Measurements from ENCODE around the gene PPIA. TPM values are rescaled to one million over a fixed set of nuclear protein-coding genes. Genes with fewer than 3 reads are reported as not detected.
"Not testable (repeated sequence)": the region's sequence is repeated elsewhere in the genome, so short reads cannot be mapped to it uniquely, and the experiment has no call there.

The PPIA gene
- total and polyA plus RNA-seq, 4 donors = 729 to 2,385 (median 1,269) TPM

DNA sequence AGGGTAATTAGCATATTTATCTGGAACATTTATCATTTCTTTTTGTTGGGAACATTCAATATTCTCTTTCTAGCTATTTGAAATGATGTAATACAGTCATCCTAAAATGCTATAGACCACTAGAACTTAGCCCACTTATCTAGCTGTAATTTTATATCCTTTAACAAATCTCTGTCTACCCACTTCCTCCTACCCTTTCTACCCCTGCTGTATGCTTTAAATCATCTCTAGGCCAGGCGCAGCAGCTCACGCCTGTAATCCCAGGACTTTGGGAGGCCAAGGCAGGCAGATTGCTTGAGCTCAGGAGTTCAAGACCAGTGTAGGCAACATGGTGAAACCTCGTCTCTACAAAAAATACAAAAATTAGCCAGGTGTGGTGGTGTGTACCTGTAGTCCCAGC is 22.0 kb upstream of the PPIA start:
- H3K4me3 ChIP-seq (ENCODE audit: low read length in 2 of 2); H3K9me3 ChIP-seq (ENCODE audit: control insufficient read depth, low read length); H3K36me3 ChIP-seq (ENCODE audit: control insufficient read depth in 1 of 2, insufficient read depth in 2 of 2, low read length in 1 of 2); DNase-seq; H3K27me3 ChIP-seq (ENCODE audit: control insufficient read depth in 1 of 2, insufficient read depth in 2 of 2, low read length in 1 of 2); H3K27ac ChIP-seq (ENCODE audit: low read depth in 1 of 2, low read length in 2 of 2); intact Hi-C loops (cut with DNase I); H3K4me1 ChIP-seq (ENCODE audit: control insufficient read depth in 1 of 2, insufficient read depth in 2 of 2, low read length in 2 of 2); ATAC-seq (ENCODE audit: low FRiP score): not testable (repeated sequence)
- 66 to 69% methylated on average over 3 of the region's 3 CpGs for WGBS, 2 donors

DNA sequence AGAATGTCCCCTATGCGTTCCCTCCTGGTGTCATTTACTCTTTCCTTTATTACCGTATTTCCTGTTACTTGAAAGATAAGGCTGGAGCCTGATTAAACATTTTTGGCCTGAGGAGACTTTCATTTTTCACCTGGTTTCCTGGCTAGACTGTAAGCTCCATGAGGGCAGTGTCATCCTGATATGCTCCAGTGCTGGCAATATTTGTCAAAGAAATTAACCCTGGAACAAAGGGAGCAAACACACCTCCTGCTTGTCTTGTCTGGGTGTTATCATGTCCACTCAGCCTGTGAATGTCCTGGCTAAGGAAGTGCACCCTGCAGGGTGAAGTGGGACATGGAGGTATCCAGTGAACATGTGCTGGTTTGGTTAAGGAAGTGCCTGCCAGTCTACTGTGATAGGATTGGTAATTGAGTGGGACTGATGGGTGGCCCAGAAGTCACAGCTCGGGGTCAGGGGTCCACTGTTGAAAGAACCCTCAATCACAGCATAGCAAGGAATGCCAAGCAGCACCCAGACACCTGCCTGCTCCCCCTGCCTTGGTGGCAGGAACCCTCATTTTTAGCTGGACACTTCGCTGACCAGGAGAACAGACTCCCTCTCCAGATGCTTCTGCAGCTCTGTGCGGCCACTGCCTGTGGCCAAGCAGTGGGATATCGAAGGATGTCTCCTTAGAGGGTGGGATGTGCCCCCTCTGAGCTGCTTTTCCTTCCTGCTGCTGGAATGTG is 20.9 kb upstream of the PPIA start:
- Histone ChIP-seq H3K36me3 (ENCODE audit: control insufficient read depth in 1 of 2, insufficient read depth in 2 of 2, low read length in 1 of 2) (no peaks in the 10 kb centered on the region), H3K9me3 (ENCODE audit: control insufficient read depth, low read length) (no peaks in the 10 kb centered on the region), H3K27ac (ENCODE audit: low read depth in 1 of 2, low read length in 2 of 2) (no peak overlapping the region), H3K4me1 (ENCODE audit: control insufficient read depth in 1 of 2, insufficient read depth in 2 of 2, low read length in 2 of 2) (no peaks in the 10 kb centered on the region), H3K27me3 (ENCODE audit: control insufficient read depth in 1 of 2, insufficient read depth in 2 of 2, low read length in 1 of 2) (no peaks in the 10 kb centered on the region), H3K4me3 (ENCODE audit: low read length in 2 of 2) (no peak overlapping the region)
- intact Hi-C loops (cut with DNase I) = no loop called here
- no peak for DNase-seq
- ATAC-seq (ENCODE audit: low FRiP score) = no peak
- 82 to 84% methylated on average over 6 of the region's 6 CpGs for WGBS, 2 donors

DNA sequence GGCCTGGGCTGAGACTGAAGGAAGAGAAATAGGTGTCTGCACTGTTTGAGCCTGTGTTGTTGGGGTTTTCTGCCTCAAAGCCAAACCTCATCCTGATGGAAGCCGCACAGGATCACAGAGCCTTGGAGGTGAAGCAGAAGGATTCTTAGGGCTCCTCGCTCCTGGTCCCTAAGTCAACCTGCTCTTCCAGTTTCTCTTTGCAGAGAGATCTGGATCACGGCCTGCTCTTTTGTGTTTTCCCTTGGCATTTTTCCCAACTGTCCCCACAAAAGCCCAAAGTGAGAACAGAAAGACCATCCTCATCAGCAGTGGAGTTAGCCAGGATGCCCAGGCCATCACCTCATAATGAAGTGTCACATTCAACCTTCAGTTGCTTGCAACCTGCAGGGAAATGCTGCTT is 20.3 kb upstream of the PPIA start:
- no peaks in the 10 kb centered on the region for H3K27me3 ChIP-seq (ENCODE audit: control insufficient read depth in 1 of 2, insufficient read depth in 2 of 2, low read length in 1 of 2)
- no peak overlapping the region for H3K27ac ChIP-seq (ENCODE audit: low read depth in 1 of 2, low read length in 2 of 2)
- H3K9me3 ChIP-seq (ENCODE audit: control insufficient read depth, low read length) = no peaks in the 10 kb centered on the region
- no peaks in the 10 kb centered on the region for H3K4me1 ChIP-seq (ENCODE audit: control insufficient read depth in 1 of 2, insufficient read depth in 2 of 2, low read length in 2 of 2)
- intact Hi-C loops (cut with DNase I) = no loop called here
- 78 to 80% methylated on average over 3 of the region's 3 CpGs for WGBS, 2 donors
- H3K4me3 ChIP-seq (ENCODE audit: low read length in 2 of 2) = no peak overlapping the region
- ATAC-seq (ENCODE audit: low FRiP score) (no peak), DNase-seq (no peak)
- H3K36me3 ChIP-seq (ENCODE audit: control insufficient read depth in 1 of 2, insufficient read depth in 2 of 2, low read length in 1 of 2) = no peaks in the 10 kb centered on the region

DNA sequence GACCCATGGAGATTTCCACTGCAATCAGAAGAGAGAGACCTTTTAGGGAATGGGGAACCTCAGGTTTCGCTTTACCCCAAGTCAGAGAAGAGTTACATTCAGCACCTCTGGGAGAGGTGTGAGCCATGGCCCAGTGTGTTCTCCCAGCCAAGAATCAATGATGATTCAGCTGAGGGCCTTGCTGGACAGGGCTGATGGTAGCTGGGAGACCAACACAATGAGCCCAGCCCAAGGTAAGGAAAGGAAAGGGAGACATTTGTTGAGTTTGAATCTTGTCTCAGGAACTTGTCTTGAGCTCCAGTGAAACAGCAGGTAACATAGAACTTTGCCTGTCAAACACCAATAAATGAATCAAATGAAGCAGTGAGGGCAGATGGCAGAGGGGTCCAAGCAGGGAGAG is 14.0 kb upstream of the PPIA start:
- Histone ChIP-seq H3K4me1 (ENCODE audit: control insufficient read depth in 1 of 2, insufficient read depth in 2 of 2, low read length in 2 of 2) (no peaks in the 10 kb centered on the region), H3K4me3 (ENCODE audit: low read length in 2 of 2) (no peak overlapping the region), H3K27me3 (ENCODE audit: control insufficient read depth in 1 of 2, insufficient read depth in 2 of 2, low read length in 1 of 2) (no peaks in the 10 kb centered on the region), H3K9me3 (ENCODE audit: control insufficient read depth, low read length) (peaks cover 9% of the 10 kb centered on the region), H3K36me3 (ENCODE audit: control insufficient read depth in 1 of 2, insufficient read depth in 2 of 2, low read length in 1 of 2) (no peaks in the 10 kb centered on the region), H3K27ac (ENCODE audit: low read depth in 1 of 2, low read length in 2 of 2) (no peak overlapping the region)
- ATAC-seq (ENCODE audit: low FRiP score) (no peak), DNase-seq (no peak)
- 94 to 100% methylated on average over 1 of the region's 1 CpG for WGBS, 2 donors
- intact Hi-C loops (cut with DNase I) = no loop called here

DNA sequence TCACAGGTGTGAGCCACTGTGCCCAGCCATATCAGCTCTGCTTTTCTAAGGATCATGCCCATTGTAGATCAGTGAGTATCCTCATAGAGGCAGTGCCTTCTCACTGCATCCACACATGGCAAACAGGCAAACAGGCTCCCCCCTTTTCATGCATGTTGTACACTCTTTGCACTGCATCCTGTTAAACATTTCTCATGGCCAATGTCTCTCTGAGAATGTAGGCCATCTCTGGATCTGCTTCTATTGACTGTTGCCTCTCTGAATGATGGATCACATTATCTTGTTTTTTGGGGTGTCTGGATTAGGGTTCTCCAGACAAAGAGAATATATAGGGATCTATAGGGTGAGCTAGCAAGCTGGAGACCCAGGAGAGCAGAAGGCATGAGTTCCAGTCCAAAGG is 13.1 kb upstream of the PPIA start:
- H3K4me1 ChIP-seq (ENCODE audit: control insufficient read depth in 1 of 2, insufficient read depth in 2 of 2, low read length in 2 of 2) = no peaks in the 10 kb centered on the region
- no peaks in the 10 kb centered on the region for H3K36me3 ChIP-seq (ENCODE audit: control insufficient read depth in 1 of 2, insufficient read depth in 2 of 2, low read length in 1 of 2)
- peaks cover 9% of the 10 kb centered on the region for H3K9me3 ChIP-seq (ENCODE audit: control insufficient read depth, low read length)
- H3K27ac ChIP-seq (ENCODE audit: low read depth in 1 of 2, low read length in 2 of 2) = no peak overlapping the region
- H3K27me3 ChIP-seq (ENCODE audit: control insufficient read depth in 1 of 2, insufficient read depth in 2 of 2, low read length in 1 of 2) = no peaks in the 10 kb centered on the region
- no peak for DNase-seq
- no peak for ATAC-seq (ENCODE audit: low FRiP score)
- H3K4me3 ChIP-seq (ENCODE audit: low read length in 2 of 2) = no peak overlapping the region
- intact Hi-C loops (cut with DNase I) = no loop called here

DNA sequence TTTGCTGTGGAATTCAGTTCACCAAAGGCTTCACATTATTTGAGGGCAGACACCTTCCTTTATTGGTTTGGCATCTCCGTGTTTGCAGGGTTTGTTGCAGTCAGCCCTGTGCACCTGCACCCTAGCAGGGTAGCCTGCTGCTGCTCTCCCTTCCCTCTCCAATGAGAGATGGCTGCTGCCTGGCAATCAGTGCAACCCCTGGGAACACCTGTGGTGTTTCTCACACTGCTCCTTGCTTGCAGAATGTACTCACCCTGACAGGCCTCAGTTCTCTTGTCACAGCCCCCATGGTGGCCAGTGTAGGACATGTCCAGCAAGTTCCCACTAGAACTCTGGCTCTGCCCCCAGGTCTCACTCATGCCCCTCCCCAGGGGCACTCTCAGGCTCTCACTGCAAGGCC is 12.1 kb upstream of the PPIA start:
- H3K27me3 ChIP-seq (ENCODE audit: control insufficient read depth in 1 of 2, insufficient read depth in 2 of 2, low read length in 1 of 2) = no peaks in the 10 kb centered on the region
- peaks cover 9% of the 10 kb centered on the region for H3K9me3 ChIP-seq (ENCODE audit: control insufficient read depth, low read length)
- H3K36me3 ChIP-seq (ENCODE audit: control insufficient read depth in 1 of 2, insufficient read depth in 2 of 2, low read length in 1 of 2) = no peaks in the 10 kb centered on the region
- intact Hi-C loops (cut with DNase I) = no loop called here
- ATAC-seq (ENCODE audit: low FRiP score) (no peak), DNase-seq (no peak)
- no peak overlapping the region for H3K4me3 ChIP-seq (ENCODE audit: low read length in 2 of 2)
- WGBS, 2 donors = 76 to 88% methylated on average over 1 of the region's 1 CpG
- no peak overlapping the region for H3K27ac ChIP-seq (ENCODE audit: low read depth in 1 of 2, low read length in 2 of 2)
- H3K4me1 ChIP-seq (ENCODE audit: control insufficient read depth in 1 of 2, insufficient read depth in 2 of 2, low read length in 2 of 2) = no peaks in the 10 kb centered on the region

DNA sequence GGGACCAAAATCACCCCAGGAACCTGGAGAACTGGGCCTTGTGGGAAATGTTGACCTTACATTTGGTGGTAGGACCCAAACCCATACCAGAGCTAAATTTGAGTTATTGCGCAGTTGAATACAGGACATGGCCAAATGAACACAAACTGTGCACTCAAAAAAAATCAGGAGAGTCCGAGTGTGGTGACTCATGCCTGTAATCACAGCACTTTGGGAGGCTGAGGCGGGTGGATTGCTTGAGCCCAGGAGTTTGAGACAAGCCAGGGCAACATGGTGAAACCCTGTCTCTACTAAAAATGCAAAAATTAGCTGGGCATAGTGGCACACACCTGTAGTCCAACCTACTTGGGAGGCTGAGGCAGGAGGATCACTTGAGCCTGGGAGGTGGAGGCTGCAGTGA is 11.3 kb upstream of the PPIA start:
- H3K27me3 ChIP-seq (ENCODE audit: control insufficient read depth in 1 of 2, insufficient read depth in 2 of 2, low read length in 1 of 2); H3K9me3 ChIP-seq (ENCODE audit: control insufficient read depth, low read length); DNase-seq; H3K27ac ChIP-seq (ENCODE audit: low read depth in 1 of 2, low read length in 2 of 2); H3K4me3 ChIP-seq (ENCODE audit: low read length in 2 of 2); ATAC-seq (ENCODE audit: low FRiP score); H3K4me1 ChIP-seq (ENCODE audit: control insufficient read depth in 1 of 2, insufficient read depth in 2 of 2, low read length in 2 of 2); H3K36me3 ChIP-seq (ENCODE audit: control insufficient read depth in 1 of 2, insufficient read depth in 2 of 2, low read length in 1 of 2); intact Hi-C loops (cut with DNase I): not testable (repeated sequence)
- WGBS, 2 donors = 88 to 92% methylated on average over 3 of the region's 3 CpGs

DNA sequence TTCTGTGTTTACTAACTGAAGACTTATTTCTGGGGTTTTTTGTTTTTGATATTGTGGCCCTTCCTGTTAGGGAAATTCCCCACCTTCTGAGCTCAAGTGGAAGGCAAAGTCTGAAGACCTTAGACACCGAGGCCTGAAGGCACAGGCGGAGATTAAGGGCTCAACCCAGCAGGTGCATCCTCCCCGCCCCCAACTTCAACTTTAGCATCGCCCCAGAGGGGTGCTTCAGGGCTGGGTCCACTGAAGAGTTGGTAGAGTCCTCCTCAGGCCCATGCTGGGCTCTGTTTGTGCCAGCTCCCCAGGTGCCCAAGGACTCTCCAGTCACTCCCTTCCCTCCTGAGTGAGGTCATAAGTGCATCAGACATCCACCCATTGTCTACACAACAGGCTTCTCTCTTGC is 9.4 kb upstream of the PPIA start:
- H3K36me3 ChIP-seq (ENCODE audit: control insufficient read depth in 1 of 2, insufficient read depth in 2 of 2, low read length in 1 of 2) = no peaks in the 10 kb centered on the region
- DNase-seq (no peak), ATAC-seq (ENCODE audit: low FRiP score) (no peak)
- peaks cover 9% of the 10 kb centered on the region for H3K9me3 ChIP-seq (ENCODE audit: control insufficient read depth, low read length)
- 86 to 87% methylated on average over 4 of the region's 4 CpGs for WGBS, 2 donors
- H3K27me3 ChIP-seq (ENCODE audit: control insufficient read depth in 1 of 2, insufficient read depth in 2 of 2, low read length in 1 of 2) = no peaks in the 10 kb centered on the region
- H3K4me3 ChIP-seq (ENCODE audit: low read length in 2 of 2) = no peak overlapping the region
- no peak overlapping the region for H3K27ac ChIP-seq (ENCODE audit: low read depth in 1 of 2, low read length in 2 of 2)
- no peaks in the 10 kb centered on the region for H3K4me1 ChIP-seq (ENCODE audit: control insufficient read depth in 1 of 2, insufficient read depth in 2 of 2, low read length in 2 of 2)
- intact Hi-C loops (cut with DNase I) = no loop called here

DNA sequence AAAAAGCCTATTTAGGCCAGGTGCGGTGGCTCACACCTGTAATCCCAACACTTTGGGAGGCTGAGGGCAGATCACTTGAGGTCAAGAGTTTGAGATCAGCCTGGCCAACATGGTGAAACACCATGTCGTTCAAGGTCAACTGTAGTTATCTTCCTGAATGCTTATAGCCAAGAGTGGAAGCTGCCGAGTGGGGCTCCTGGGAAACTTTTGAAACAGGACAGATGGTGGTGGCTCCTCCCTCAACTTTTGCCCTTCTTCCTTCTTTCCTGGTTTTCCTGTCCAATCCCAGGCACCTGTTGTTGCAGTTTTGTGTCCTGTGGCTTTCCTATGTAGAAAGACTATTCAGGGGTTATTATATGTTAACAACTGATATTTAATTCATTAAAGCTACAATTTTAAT is 8.7 kb upstream of the PPIA start:
- WGBS, 2 donors = 86 to 87% methylated on average over 3 of the region's 3 CpGs
- ATAC-seq (ENCODE audit: low FRiP score) (no peak), DNase-seq (peak in 1 of 2 donors; percentile 24)
- intact Hi-C loops (cut with DNase I) = no loop called here
- Histone ChIP-seq H3K9me3 (ENCODE audit: control insufficient read depth, low read length) (peaks cover 6% of the 10 kb centered on the region), H3K4me3 (ENCODE audit: low read length in 2 of 2) (no peak overlapping the region), H3K4me1 (ENCODE audit: control insufficient read depth in 1 of 2, insufficient read depth in 2 of 2, low read length in 2 of 2) (no peaks in the 10 kb centered on the region), H3K36me3 (ENCODE audit: control insufficient read depth in 1 of 2, insufficient read depth in 2 of 2, low read length in 1 of 2) (no peaks in the 10 kb centered on the region), H3K27ac (ENCODE audit: low read depth in 1 of 2, low read length in 2 of 2) (no peak overlapping the region), H3K27me3 (ENCODE audit: control insufficient read depth in 1 of 2, insufficient read depth in 2 of 2, low read length in 1 of 2) (no peaks in the 10 kb centered on the region)
